GM18867 (cell line): ENCODE data around the gene STARD13.

Experiments
- ATAC-seq: cut with Tn5 transposase; IDR thresholded peaks from one replicate; pipeline ENCODE4 v1.9.1; 2021; ENCODE audit warnings: mild to moderate bottlenecking, moderate library complexity; ENCODE audit not compliant: unreplicated experiment

STARD13 gene

DNA sequence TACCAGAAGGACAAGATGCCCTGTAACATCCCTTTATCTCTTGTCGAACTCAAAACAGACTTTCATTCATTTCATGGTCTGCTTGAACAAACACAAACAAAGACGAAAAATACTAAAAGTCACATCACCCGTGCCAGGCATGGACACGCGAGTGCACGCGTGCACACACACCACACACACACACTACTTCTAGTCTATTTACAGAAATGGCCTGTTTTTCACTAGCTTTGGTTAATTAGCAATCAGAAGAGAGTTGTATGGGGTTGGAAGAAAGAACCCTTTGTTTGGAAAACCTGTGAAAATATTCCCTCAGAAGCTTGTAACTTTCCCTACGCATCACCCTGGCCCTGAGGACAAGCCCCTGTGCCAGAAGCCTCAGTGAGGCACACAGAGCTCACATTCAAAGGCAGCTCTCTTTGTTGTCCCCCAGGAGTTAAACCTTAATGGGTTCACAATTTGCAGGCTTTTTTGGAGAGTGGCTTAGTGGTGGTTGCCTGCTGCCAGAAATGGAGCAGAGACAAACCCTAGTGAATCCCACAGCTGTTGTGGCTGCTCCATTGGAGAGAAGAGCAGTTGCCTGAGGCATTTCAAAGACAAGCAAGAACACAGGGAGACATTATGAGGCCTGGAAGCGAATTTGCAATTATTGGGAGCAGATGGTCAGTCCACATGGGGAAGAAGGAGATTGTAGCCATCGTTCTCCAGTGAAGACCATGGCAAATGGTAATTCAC is 55.9 kb downstream of the STARD13 start:
- no peak for ATAC-seq

DNA sequence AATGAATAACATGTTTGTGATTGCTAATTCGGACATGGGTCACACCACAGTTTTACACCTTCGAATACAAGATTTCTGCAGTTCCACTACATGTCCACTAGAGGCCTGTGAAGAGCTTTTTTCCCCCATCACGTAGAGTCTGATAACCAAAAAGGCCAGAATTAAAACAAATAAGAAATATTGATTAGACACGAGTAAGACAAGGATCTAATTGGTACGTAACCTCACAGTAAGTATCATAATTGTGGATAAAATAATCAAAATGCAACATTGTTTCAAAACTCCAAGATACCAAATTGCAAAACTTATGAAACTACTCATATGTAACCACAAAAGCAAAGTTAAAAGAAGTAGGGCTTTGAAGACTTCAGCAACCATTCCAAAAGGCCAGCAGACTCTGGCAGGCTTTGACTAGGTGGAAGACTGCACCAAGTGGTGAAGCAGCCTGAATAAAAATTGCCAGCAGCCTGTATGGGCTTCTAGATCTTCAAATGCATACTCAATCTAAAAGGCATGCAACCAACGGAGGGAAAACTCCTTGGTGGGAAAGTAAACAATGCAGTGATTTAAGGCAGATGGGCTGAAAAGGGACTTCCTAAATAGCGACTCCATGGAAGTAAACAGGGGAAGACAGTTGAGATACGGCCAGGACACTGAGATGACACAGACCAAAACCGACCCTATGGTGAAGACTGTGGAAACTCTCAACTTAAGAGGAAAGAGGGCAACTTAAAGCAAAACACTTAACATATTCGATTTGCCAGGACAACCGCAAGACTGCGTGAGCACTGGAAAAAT is 56.7 kb downstream of the STARD13 start:
- ATAC-seq, result peak; percentile 80

DNA sequence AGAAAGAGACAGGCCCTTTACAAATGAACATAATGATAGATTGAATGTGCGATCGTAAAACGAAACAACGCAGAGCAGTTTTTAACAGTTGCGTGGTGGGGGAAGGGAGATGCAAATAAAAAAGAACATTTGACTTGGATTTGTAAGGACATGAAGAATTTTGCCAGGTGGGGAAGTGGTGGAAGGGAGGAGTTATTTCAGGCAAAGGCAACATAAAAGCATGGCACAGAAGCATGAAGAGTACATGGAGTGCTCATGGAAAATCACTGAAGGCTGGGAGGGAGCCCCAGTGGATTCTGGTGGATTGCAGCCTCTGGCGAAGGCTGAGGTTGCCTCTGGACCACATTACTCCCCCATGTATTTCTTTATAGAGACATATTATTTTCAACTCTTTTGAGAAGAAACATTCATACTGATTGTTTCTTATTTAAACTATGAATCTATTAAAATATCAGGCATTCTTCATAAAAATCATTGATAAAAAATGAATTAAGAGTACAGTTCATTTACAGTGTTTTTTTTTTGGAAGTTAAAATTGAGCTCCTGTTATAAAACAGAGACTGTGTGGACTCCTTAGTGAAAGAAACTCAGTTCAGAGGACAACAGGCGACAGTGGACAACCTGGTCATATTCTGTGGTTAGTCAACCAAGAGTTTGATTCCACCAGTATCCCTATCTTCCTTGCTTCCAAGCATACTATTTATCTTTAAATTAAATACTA is 57.5 kb downstream of the STARD13 start:
- ATAC-seq, result no peak

DNA sequence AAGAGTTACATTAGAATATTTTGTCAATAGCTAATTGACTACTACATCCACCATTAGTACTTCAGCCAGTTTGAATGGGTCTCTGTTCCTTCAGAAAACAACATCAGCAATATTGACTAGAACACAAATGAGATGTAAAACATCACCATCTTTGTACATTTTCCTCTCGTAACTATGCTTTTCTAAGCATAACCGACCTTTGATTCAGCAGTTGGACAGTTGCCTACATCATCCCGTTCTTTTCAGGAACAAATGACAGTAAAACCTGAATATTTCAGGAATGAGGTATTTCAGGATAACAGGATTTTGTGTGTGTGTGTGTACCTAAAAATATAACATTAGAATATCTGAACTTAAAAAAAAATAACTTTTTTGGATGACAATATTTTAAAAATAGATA is 60.9 kb downstream of the STARD13 start:
- no peak for ATAC-seq

DNA sequence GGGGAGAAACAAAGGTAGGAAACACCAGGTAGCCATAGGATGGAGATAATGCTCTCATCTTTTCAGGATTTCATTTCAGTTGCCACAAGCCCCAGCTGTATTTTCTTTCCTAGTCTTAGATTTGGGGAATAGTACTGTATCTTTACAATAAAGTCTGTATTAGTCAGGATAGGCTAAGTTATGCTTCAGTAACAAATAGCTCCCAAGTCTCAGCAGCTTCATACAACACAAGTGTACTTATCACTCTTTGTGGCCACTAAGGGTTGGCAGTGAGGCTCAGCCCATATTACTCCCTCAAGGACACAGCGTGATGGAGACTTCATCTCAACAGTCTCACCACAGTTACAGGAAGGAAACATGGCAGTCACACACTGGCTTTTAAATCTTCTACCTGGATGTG is 61.4 kb downstream of the STARD13 start:
- no peak for ATAC-seq

DNA sequence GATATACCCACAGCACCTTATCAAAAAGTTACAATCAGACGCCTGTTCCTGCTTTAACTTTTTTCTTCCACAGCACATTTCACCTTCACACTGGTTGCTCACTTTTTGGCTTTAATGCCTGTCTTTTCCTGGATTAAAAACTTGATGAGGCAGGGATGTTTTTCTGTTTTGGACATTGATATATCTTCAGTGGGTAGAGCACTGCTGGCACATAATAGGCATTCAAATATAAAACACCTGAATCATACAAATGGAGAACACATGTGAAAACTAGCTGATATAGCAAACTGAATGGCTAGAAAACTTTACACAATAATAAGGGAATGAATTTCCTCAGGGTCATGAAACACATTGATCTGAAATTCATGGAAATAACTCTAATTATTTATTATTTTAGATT is 65.6 kb downstream of the STARD13 start:
- no peak for ATAC-seq

DNA sequence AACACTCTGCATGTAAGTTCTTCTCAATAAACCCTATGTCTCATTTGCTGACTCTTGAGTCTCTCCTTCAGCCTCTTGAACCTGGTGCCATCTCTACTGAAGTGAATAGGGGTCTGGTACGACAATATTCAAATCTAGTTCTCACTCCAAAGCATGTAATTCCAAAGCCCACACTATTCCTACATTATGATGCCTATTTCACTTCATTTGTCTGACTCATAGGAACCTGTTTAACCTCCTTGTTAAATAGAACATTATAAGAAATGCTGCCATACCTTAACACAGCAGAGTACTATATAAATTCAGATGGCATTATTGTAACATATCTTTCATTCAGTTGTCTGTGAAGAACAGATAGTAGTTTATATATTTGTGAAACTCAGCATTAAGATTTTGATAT is 67.1 kb downstream of the STARD13 start:
- no peak for ATAC-seq

DNA sequence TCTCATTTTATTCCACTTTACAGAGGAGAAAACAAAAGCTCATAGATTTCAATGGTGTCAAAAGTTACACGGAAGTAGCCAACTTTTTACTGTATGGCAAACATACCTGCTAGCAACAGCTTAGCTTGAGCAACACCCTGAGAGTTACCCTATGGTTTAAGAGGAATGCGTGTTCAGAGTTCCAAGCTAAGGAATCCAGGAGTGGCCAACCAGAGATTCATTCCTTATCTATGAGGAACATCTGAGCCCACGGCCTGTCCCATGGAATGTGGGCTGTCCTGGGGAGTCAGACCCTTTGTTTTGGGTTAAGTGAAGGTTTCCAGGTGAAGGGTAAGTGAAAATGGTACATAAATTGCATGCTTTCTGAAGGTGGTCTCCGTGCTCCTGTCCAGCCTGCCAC is 67.5 kb downstream of the STARD13 start:
- no peak for ATAC-seq

DNA sequence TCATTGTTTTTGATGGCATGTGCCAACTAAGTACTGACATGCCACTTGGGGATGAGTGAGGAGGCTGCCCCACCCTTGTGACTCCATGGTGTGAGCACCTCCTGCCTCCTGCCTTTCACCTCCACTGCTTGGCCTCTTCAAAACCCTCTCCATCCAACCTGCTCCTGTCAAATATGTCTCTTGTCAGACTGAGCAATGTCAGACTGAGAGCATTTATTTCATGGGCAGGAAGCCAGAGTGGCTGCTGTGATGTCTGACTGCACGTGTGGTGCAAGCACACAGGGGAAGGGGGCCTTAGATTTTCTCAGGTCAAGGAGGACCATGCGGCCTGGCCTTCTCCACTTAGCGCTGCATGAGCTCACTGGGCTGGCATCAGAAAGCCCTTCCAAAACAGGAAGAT is 68.3 kb downstream of the STARD13 start:
- no peak for ATAC-seq

DNA sequence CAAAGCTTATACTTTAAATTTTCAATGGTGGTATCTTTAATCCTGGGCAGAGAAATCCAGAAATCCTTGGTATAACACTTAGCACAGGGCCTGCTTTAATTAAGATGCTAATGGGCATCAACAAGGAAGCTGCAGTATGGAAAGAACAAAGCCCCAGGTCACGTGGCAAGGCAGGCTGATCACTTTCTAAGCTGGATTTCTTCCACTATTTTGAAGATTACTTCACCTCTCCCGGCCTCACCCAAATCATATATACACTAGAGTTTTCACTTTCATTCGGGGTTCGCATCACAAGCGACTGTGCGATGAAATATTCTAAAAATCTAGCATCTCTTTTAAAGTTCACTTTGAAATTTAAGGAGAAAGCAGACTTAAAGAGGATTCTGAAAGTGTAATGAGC is 71.8 kb downstream of the STARD13 start:
- ATAC-seq, result no peak

DNA sequence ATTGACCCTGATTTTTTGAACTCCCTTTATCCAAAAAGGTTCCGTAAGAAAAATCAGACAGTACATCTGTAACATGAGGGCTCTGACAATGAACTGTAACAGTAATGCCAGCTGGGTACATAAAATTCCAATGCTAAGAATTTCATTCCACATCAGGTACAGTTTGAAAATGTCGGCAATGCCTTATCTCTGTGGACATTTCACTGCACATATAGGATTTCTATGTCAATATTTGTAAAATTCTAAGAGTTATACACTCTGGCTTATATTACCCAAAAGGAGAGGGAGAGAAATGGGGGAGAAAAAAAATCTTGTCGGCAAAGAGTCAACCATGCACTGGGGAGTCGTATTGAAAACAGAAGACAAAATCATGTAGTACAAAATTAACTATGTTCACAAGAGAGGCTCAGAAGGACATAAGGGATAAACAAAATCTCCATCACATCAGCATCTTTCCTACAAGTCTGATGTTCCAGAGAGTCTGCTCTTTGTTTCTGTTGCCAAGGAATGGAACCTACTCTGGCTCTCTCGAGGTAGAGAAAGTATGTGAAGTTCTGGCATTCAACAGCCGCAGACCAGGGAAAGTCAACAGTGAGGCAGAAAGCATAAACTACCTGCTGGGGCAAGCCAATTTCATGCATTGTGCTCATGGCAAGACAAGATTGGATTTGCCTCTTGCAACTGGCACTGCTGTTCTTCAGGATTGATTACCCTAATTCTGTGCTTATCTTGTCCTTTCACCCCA is 72.4 kb downstream of the STARD13 start:
- no peak for ATAC-seq

DNA sequence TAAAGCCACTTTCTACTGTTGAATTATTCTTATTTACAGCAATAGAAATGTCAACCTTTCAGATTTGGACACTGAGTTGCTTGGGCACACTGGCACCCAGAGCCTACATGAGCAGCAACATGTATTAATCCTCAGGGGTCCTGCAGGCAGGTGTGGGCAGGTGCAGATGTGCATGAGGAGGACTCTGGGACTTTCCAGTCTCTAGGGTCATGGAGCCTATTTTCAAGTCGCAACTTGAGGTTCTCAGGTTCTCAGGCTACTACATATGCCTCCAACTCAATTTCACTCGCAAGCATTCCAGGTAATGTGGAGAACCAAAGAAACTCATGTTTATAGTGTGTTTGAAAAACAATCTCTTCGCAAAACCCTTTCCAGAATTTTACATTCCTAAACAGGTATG is 73.2 kb downstream of the STARD13 start:
- no peak for ATAC-seq

DNA sequence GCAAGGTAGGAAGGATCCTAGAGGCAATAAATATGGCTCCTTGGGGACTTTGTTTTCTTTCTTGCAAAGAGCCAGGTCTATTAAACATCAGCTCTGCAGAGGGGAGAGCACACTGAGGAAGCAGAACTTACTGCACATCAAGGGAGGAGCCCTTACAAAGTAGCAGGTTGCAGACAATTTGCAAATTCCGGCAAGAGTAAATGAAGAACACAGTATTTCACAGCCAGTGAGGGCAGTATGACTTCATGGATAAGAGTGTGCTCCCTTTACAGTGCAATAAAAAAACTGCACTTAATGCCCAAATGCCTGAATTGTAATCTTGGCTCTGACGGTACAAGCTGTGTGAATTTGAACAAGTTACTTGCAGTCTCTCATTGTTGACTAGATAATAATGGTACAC is 75.5 kb downstream of the STARD13 start:
- no peak for ATAC-seq

DNA sequence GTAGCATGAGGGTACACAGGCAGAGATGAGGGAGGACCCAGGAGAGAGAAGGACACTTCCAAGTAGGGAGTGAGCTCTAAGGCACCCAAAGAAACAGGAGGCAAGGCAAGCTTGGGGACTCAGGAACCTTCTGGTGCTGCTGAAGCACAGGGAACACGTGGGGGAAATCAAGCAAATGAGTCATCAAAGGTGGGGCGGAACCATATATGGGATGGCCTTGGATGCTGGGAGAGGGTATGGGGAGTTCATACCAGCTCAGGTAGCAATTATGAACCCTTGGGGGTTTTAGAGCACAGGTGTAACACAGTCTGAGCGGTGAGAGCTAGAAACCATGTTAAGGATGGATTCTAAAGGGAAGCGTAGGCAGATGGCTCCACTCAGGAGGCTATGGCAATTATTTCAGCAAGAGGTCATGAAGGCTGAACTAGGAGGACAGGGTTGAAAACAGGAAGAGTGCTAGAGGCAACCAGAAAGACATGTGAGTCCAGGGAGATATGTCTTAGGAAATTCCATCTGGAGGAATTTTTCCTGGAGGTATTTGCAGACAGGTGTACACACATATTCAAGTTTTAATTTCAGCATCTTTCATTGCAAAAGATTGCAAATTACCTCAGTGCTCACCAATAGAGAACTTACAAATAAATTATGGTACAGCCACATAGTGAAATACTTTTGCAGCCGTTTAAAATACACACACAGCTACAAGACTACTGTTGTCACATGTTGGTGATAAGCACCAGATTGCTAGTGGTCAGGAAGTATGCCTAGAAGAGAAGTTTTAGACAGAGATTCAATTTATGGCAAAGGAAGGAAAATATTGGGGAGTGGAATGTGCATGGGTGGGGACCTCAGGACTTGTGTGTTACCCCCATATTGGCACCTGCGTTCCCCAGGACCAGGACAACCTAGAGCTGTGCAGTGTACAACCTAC is 77.0 kb downstream of the STARD13 start:
- ATAC-seq, result no peak

DNA sequence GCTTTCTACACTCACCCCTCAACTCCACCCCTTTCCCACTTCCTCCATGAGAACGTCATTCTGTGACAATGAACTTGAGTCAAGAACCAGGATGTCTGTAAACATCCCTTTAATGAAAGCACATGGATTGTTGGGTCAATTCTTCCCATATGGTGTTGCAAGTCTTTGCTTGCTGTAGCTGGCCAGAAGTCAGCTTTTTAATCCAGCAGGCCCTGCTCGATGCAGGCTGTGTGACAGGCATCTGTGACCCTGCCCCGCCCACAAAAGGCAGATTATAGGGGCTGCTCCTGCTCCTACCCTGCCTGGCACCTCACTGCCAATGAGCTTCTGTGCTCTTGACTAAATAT is 78.0 kb downstream of the STARD13 start:
- ATAC-seq, result no peak

DNA sequence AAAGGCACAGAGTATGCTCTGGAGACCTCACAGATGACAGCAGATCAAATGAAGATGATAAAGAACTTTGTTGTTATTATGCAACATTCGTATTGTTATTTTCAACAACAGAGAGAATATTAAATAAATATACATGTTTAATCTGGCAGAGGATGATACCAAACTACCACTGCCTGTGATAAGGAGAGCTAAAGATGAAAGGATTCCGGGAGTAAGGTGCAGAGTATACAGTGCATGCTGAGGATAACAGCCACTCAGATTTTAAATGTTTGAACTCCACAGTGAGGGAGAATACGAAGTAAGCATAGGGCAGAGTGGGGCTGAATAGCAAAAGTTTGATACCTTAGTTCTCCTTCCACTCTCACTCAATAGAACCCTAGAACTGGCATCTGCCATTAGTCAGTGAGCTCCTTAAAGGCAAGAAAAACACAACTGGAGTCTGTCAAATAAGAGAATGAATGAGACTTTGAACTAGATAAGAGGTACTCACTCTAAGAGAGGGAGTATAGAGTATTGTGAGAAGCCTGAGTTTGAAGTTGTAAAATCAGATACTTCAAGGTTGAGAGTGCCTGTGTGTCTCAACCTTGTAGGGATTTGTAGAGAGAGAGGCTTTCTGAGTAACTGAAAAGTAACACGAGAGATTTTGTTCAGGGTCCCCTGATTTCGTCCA is 78.5 kb downstream of the STARD13 start:
- ATAC-seq, result no peak

DNA sequence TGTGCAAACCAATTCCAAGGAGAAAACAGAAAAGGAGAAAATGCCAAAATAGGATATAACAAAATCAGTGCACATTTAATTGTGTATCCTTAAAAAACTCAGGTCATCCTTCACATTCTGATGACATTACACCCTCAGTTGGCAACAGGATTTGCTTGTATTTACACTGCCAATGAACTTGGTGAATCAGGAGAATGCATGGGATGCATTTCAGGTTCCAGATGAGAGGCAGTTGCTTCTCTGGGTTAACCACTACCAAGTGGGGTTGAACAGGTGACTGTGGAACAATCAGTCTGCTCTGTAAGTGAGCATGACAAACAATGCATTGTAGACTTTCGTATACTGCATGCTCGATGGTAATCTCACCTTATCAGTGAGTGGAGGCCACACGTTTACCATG is 79.1 kb downstream of the STARD13 start:
- ATAC-seq, result no peak

DNA sequence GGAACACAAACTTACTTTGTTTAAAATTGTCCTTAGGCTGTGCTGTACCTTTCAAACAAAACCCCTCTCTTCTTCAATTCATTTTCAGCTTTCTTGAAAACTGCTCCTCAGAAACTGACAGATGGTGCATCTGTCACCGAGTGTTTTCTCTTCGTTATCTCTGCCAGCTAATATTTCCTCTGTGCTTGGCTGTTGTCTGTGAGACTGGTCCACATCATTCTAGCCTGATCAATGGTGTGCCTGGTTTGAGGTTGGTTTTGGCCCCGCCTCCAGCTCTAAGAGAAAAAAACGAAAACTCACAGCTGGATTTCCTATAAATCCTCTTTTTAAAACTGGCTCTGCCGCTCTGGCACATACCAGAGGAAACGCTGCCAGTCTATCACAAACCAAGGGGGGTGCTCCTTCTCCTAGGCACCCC is 79.7 kb downstream of the STARD13 start:
- peak; percentile 32 for ATAC-seq

DNA sequence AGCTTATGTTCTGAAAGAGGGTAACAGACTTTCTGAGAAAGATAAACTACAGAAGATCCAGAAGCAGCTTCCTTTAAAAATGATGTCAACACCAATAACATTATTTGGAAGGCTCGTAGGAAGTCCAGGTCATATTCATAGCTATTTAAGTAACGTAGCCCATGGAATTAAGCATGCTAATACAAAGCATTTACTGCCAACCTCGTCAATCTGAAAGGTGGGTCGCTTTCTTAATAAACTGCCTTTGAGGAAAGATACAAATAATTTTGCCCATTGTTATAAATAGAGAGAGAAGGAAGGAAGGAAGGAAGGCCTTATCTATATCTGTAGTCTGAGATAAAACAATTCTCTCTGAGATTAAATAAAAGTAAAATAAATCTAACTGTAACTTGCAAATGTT is 80.3 kb downstream of the STARD13 start:
- ATAC-seq, result no peak
